SK-N-MC (cell line): Measurements from ENCODE around the gene F2R.

Experiments used
- EZH2 ChIP-seq: fragments of 200-600 bp; sonication (generic); IDR thresholded peaks from one replicate; pipeline ENCODE4 v1.6.1; 2017; ENCODE audit warnings: antibody characterized with exemption
- POLR2AphosphoS5 ChIP-seq: IDR thresholded peaks from 2 replicates; pipeline ENCODE4 v1.6.1; 2012; ENCODE audit warnings: mild to moderate bottlenecking, low read depth, low read length, borderline replicate concordance

DNA sequence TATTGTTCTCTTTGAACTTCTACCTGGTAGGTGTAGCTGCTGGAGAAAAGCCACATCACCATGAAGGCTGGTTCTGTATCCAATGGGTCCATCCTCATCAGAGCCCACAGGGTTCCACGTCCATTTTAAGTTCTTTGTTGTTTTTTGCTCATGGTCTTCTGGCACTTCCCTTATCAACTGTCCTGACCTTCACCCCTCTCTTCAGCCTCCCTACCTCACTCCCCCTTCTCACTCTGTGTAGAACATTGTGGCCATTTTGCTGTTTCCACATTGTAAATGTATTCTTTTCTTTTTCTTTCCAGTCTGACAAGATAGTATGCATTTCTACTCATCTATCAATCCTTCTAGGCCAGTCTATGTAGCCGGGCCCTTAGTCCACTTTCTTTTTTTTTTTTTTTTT, 48.4 kb upstream of the F2R start:
- no peak for TF ChIP-seq EZH2
- no peak for TF ChIP-seq POLR2AphosphoS5
